HG03060 (cell line): Measurements from ENCODE around the gene C11orf58.

ENCODE experiments used
- ATAC-seq: cut with Tn5 transposase; IDR thresholded peaks from one replicate; pipeline ENCODE4 v1.9.1; 2021; ENCODE audit warnings: low read depth, moderate number of reproducible peaks; ENCODE audit not compliant: unreplicated experiment

The C11orf58 gene

GRCh38 chr11:16783321-16783801, 44.9 kb downstream of the C11orf58 start:
- ATAC-seq, result no peak

GRCh38 chr11:16784097-16784496, 45.6 kb downstream of the C11orf58 start:
- no peak for ATAC-seq

- no peak for ATAC-seq
Observed at GRCh38 chr11:16784666-16785065, 46.2 kb downstream of the C11orf58 start.

- ATAC-seq, result peak; percentile 86
Observed at GRCh38 chr11:16785520-16786128, 47.2 kb downstream of the C11orf58 start.

- ATAC-seq, result no peak
Observed at GRCh38 chr11:16786131-16786530, 47.7 kb downstream of the C11orf58 start.

- ATAC-seq, result no peak
Observed at GRCh38 chr11:16787035-16787742, 48.7 kb downstream of the C11orf58 start.

GRCh38 chr11:16788141-16789062, 50.0 kb downstream of the C11orf58 start:
- ATAC-seq, result no peak

- no peak for ATAC-seq
Observed at GRCh38 chr11:16789063-16789420, 50.6 kb downstream of the C11orf58 start.

- ATAC-seq, result no peak
Observed at GRCh38 chr11:16789560-16790485, 51.4 kb downstream of the C11orf58 start.

- ATAC-seq, result no peak
Observed at GRCh38 chr11:16790486-16791190, 52.2 kb downstream of the C11orf58 start.

- ATAC-seq, result no peak
Observed at GRCh38 chr11:16791191-16791961, 52.9 kb downstream of the C11orf58 start.

GRCh38 chr11:16792426-16792825, 54.0 kb downstream of the C11orf58 start:
- no peak for ATAC-seq

GRCh38 chr11:16793009-16793408, 54.6 kb downstream of the C11orf58 start:
- no peak for ATAC-seq

GRCh38 chr11:16793511-16793910, 55.1 kb downstream of the C11orf58 start:
- no peak for ATAC-seq

- no peak for ATAC-seq
Observed at GRCh38 chr11:16794047-16794818, 55.8 kb downstream of the C11orf58 start.

GRCh38 chr11:16795146-16795545, 56.7 kb downstream of the C11orf58 start:
- ATAC-seq, result no peak

- ATAC-seq, result no peak
Observed at GRCh38 chr11:16796311-16796710, 57.9 kb downstream of the C11orf58 start.

GRCh38 chr11:16797776-16798175, 59.3 kb downstream of the C11orf58 start:
- no peak for ATAC-seq
